ENCODE measurements around the gene SPATA21. TPM values are rescaled to one million over a fixed set of nuclear protein-coding genes. Genes with fewer than 3 reads are reported as not detected.
"Not testable (repeated sequence)": the region's sequence is repeated elsewhere in the genome, so short reads cannot be mapped to it uniquely, and the experiment has no call there.

The SPATA21 gene
- not detected in 2 replicates for total RNA-seq

- no peak within 1 kb of the TSS for H3K27ac Mint-ChIP-seq
- intact Hi-C loops (cut with micrococcal nuclease), result no loop called here
- peaks cover 5% of the 10 kb centered on the region for H3K27me3 Mint-ChIP-seq (ENCODE audit: low read depth)
- H3K4me3 Mint-ChIP-seq (ENCODE audit: low read depth), result no peak within 1 kb of the TSS
- no peak for DNase-seq (ENCODE audit: low spot score)
- H3K9me3 Mint-ChIP-seq, result no peaks in the 10 kb centered on the region
- peaks cover 9% of the 10 kb centered on the region for H3K4me1 Mint-ChIP-seq (ENCODE audit: low read depth)
- peaks cover 7% of the 10 kb centered on the region for H3K36me3 Mint-ChIP-seq (ENCODE audit: low read depth)
These were observed at the start of gene SPATA21 for GRCh38 chr1:16436946-16437474. Gene SPATA21, minus strand, starts transcription at chr1:16437424. Its CDS starts 6,053 bp downstream, at chr1:16431371.

DNA sequence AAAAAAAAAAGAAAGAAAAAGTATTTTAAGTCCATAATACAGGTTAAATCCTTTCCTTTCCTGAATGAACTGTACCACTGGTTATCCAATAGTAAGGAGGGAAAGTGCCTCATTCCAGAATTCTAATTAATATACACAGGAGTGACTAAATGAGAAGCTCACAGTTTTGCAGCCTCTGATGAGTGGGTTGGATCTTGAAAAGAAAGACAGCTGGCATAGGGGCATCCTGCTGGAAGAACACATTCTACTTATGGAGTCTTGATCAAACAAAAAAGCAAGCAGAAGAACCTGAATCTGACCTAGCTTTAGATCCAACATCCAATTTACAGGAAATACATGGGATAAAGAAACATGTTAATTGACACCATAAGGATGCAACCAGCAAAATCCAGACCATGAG is 49.8 kb upstream of the SPATA21 start:
- H3K9me3 Mint-ChIP-seq; H3K4me3 Mint-ChIP-seq (ENCODE audit: low read depth); DNase-seq (ENCODE audit: low spot score); H3K27me3 Mint-ChIP-seq (ENCODE audit: low read depth); H3K4me1 Mint-ChIP-seq (ENCODE audit: low read depth); intact Hi-C loops (cut with micrococcal nuclease); H3K36me3 Mint-ChIP-seq (ENCODE audit: low read depth); H3K27ac Mint-ChIP-seq: not testable (repeated sequence)

- intact Hi-C loops (cut with micrococcal nuclease); H3K36me3 Mint-ChIP-seq (ENCODE audit: low read depth); H3K9me3 Mint-ChIP-seq; DNase-seq (ENCODE audit: low spot score); H3K4me3 Mint-ChIP-seq (ENCODE audit: low read depth); H3K27me3 Mint-ChIP-seq (ENCODE audit: low read depth); H3K27ac Mint-ChIP-seq; H3K4me1 Mint-ChIP-seq (ENCODE audit: low read depth): not testable (repeated sequence)
These were observed 49.1 kb upstream of the SPATA21 start for GRCh38 chr1:16486316-16486715.

- Mint-ChIP-seq H3K36me3 (ENCODE audit: low read depth) (peaks cover 11% of the 10 kb centered on the region), H3K4me1 (ENCODE audit: low read depth) (no peaks in the 10 kb centered on the region), H3K27ac (no peak overlapping the region), H3K9me3 (no peaks in the 10 kb centered on the region), H3K4me3 (ENCODE audit: low read depth) (no peak overlapping the region), H3K27me3 (ENCODE audit: low read depth) (no peaks in the 10 kb centered on the region)
- intact Hi-C loops (cut with micrococcal nuclease), result no loop called here
- no peak for DNase-seq (ENCODE audit: low spot score)
These were observed 47.7 kb upstream of the SPATA21 start for GRCh38 chr1:16484931-16485330.

DNA sequence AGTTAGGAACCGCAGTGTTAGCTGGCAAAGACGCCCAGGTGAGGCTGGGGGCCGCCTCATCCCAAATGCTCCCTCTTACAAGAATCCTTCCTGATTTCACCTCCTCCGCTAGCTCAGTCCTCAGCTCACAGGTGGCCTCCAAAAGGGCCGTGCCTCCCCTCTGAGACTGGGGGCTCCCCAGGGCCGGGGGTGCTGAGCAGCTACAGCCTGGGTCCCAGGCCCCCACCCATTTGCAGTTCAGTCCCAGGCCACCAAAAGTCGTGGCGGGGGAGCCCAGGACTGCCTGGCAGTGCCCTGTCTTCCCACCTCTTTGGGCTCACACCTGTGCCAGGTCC is 47.2 kb upstream of the SPATA21 start:
- intact Hi-C loops (cut with micrococcal nuclease), result no loop called here
- H3K27ac Mint-ChIP-seq, result no peak overlapping the region
- H3K4me3 Mint-ChIP-seq (ENCODE audit: low read depth), result no peak overlapping the region
- no peaks in the 10 kb centered on the region for H3K9me3 Mint-ChIP-seq
- no peak for DNase-seq (ENCODE audit: low spot score)
- H3K36me3 Mint-ChIP-seq (ENCODE audit: low read depth), result peaks cover 11% of the 10 kb centered on the region
- H3K4me1 Mint-ChIP-seq (ENCODE audit: low read depth), result no peaks in the 10 kb centered on the region
- H3K27me3 Mint-ChIP-seq (ENCODE audit: low read depth), result no peaks in the 10 kb centered on the region

DNA sequence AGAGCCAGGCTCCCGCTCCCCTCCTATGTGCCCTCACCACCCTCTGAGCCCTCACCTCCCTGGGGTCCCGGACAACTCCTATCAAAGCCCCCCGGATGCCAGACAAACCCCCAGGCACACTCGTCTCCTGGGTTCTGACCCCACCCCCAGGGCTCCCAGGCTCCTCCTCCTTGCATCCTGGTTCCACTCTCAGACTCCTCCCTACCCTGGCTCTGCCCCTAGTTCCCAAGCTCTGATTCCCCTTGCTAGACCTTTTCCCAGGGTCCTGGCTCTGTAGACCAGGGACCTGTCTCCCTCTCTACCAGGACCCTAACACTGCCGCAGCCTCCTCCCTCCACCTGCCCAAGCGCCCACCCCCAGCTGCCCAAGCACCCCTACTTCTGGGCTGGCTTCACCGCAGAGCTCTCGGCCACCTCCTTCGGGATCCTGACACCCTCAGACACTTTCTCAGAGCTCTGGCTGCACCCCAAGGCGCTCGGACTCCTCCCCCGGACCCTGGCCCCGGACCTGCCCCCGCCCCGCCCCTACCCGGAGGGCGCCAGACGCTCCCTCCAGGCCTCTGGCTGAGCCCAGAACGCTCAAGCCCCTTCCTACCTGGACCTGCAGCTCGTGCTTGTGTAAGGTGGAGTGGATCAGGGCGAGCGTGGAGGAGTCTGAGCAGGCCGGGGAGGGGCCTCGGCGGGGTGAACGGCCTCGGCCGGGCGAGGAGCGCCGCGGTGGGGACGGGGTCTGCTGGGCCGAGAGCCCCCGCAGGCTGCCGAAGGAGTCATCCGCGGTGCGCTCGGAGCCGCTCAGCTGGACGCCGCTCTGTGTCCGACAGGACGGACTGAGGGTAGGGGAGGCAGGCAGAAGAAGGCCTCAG is 46.6 kb upstream of the SPATA21 start:
- DNase-seq (ENCODE audit: low spot score); H3K27me3 Mint-ChIP-seq (ENCODE audit: low read depth); H3K4me3 Mint-ChIP-seq (ENCODE audit: low read depth); H3K27ac Mint-ChIP-seq; intact Hi-C loops (cut with micrococcal nuclease); H3K9me3 Mint-ChIP-seq; H3K4me1 Mint-ChIP-seq (ENCODE audit: low read depth): not testable (repeated sequence)
- peaks cover 11% of the 10 kb centered on the region for H3K36me3 Mint-ChIP-seq (ENCODE audit: low read depth)

DNA sequence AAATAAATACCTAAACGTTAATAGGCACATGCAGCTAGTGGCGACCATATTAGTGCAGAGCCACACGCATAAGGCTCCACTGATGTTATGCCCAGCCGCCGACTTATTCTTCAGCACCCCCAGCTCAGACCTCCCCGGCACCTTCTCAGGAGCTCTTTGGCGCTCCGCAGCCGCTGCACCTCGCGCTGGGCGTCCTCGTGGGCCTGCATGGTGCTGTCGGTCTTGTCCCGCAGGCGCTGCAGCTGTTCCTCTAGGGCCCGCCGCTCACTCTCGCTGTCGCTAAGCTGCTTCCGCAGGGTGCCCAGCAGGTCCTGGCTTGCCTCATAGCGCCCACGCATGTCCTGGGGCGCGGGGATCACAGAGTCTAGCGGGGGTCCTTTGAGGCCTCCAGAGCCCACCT is 45.9 kb upstream of the SPATA21 start:
- H3K27me3 Mint-ChIP-seq (ENCODE audit: low read depth); intact Hi-C loops (cut with micrococcal nuclease); DNase-seq (ENCODE audit: low spot score); H3K9me3 Mint-ChIP-seq; H3K27ac Mint-ChIP-seq; H3K4me3 Mint-ChIP-seq (ENCODE audit: low read depth); H3K4me1 Mint-ChIP-seq (ENCODE audit: low read depth): not testable (repeated sequence)
- peaks cover 17% of the 10 kb centered on the region for H3K36me3 Mint-ChIP-seq (ENCODE audit: low read depth)

- DNase-seq (ENCODE audit: low spot score), result no peak
- Mint-ChIP-seq H3K4me1 (ENCODE audit: low read depth) (no peaks in the 10 kb centered on the region), H3K27me3 (ENCODE audit: low read depth) (no peaks in the 10 kb centered on the region), H3K4me3 (ENCODE audit: low read depth) (no peak overlapping the region), H3K9me3 (no peaks in the 10 kb centered on the region), H3K27ac (no peak overlapping the region), H3K36me3 (ENCODE audit: low read depth) (peaks cover 26% of the 10 kb centered on the region)
- intact Hi-C loops (cut with micrococcal nuclease), result no loop called here
These were observed 40.9 kb upstream of the SPATA21 start for GRCh38 chr1:16478091-16478490.

- DNase-seq (ENCODE audit: low spot score); H3K27ac Mint-ChIP-seq; intact Hi-C loops (cut with micrococcal nuclease); H3K4me1 Mint-ChIP-seq (ENCODE audit: low read depth); H3K9me3 Mint-ChIP-seq; H3K4me3 Mint-ChIP-seq (ENCODE audit: low read depth); H3K27me3 Mint-ChIP-seq (ENCODE audit: low read depth): not testable (repeated sequence)
- peaks cover 34% of the 10 kb centered on the region for H3K36me3 Mint-ChIP-seq (ENCODE audit: low read depth)
These were observed 38.8 kb upstream of the SPATA21 start for GRCh38 chr1:16475771-16476770.

GRCh38 chr1:16474891-16475290 is 37.7 kb upstream of the SPATA21 start:
- peaks cover 31% of the 10 kb centered on the region for H3K36me3 Mint-ChIP-seq (ENCODE audit: low read depth)
- intact Hi-C loops (cut with micrococcal nuclease); H3K4me1 Mint-ChIP-seq (ENCODE audit: low read depth); H3K9me3 Mint-ChIP-seq; H3K27me3 Mint-ChIP-seq (ENCODE audit: low read depth); H3K4me3 Mint-ChIP-seq (ENCODE audit: low read depth); H3K27ac Mint-ChIP-seq; DNase-seq (ENCODE audit: low spot score): not testable (repeated sequence)

GRCh38 chr1:16474166-16474800 is 37.1 kb upstream of the SPATA21 start:
- Mint-ChIP-seq H3K27ac (no peak overlapping the region), H3K9me3 (no peaks in the 10 kb centered on the region), H3K4me1 (ENCODE audit: low read depth) (no peaks in the 10 kb centered on the region), H3K4me3 (ENCODE audit: low read depth) (no peak overlapping the region), H3K27me3 (ENCODE audit: low read depth) (no peaks in the 10 kb centered on the region), H3K36me3 (ENCODE audit: low read depth) (peaks cover 31% of the 10 kb centered on the region)
- intact Hi-C loops (cut with micrococcal nuclease), result no loop called here
- no peak for DNase-seq (ENCODE audit: low spot score)

GRCh38 chr1:16468558-16468957 is 31.3 kb upstream of the SPATA21 start:
- no peaks in the 10 kb centered on the region for H3K9me3 Mint-ChIP-seq
- H3K36me3 Mint-ChIP-seq (ENCODE audit: low read depth), result peaks cover 44% of the 10 kb centered on the region
- no peak overlapping the region for H3K27ac Mint-ChIP-seq
- intact Hi-C loops (cut with micrococcal nuclease), result no loop called here
- DNase-seq (ENCODE audit: low spot score), result no peak
- no peak overlapping the region for H3K4me3 Mint-ChIP-seq (ENCODE audit: low read depth)
- no peaks in the 10 kb centered on the region for H3K4me1 Mint-ChIP-seq (ENCODE audit: low read depth)
- no peaks in the 10 kb centered on the region for H3K27me3 Mint-ChIP-seq (ENCODE audit: low read depth)

Data from activated T-helper 2 cell treated with anti-CD3 and anti-CD28 coated beads, Interferon-gamma antibody, Interleukin-2, Interleukin-4, amounts not matched to agents 10 μg/mL and 5 μg/mL and 100 μg/mL, durations not matched to agents 14 hours and 24 hours and 36 hours (primary cell).